ENCODE measurements around the gene CCDC77. TPM values are rescaled to one million over a fixed set of nuclear protein-coding genes. Genes with fewer than 3 reads are reported as not detected.

Gene CCDC77
- total and polyA plus RNA-seq, 10 of the 15 experiments (the other 5 are each of a cell fraction or from before 2014, with no cell fraction given) = 8.8 to 22.5 (median 15.8) TPM

- peaks cover 0 to 4% of the 10 kb centered on the region in 2 experiments; a peak in 2 of 4 replicates for H3K27me3 ChIP-seq (replicated peaks in 1 of 2; ENCODE audit: control insufficient read depth in 2 of 2, insufficient read depth in 2 of 2, low read length in 1 of 2)
- H3K4me3 ChIP-seq = no peak overlapping the region
- FAIRE-seq (no peak), ATAC-seq (peak; percentile 92), DNase-seq (ENCODE audit: low read depth, low spot score) (no peak)
- H3K9ac ChIP-seq (ENCODE audit: control insufficient read depth, insufficient read depth, low read length) = no peak overlapping the region
- no peaks in the 10 kb centered on the region for H3K79me2 ChIP-seq (ENCODE audit: control insufficient read depth, insufficient read depth, low read length)
- TF ChIP-seq SREBF1 (IDR thresholded peaks at IDR 0.05; ENCODE audit: low read length) (no peak), NRF1 (conservative IDR thresholded peaks at IDR 0.05; ENCODE audit: low read depth, low read length) (no peak), PKNOX1 (IDR thresholded peaks at IDR 0.05) (no peak), FOXM1 (IDR thresholded peaks at IDR 0.05; ENCODE audit: low read depth, low read length) (no peak; the same call in 1 of the 2 replicates), SMARCA5 (IDR thresholded peaks at IDR 0.05) (peak; percentile 45; the same call in 1 of the 2 replicates), KLF5 (IDR thresholded peaks at IDR 0.05; ENCODE audit: partially characterized antibody) (no peak), NBN (IDR thresholded peaks at IDR 0.05) (no peak), MEF2B (IDR thresholded peaks at IDR 0.05; ENCODE audit: partially characterized antibody, poor library complexity, severe bottlenecking) (no peak), CTCF (IDR thresholded peaks at IDR 0.05 in 2 of 3, conservative IDR thresholded peaks at IDR 0.05 in 1 of 3; ENCODE audit: control insufficient read depth in 2 of 3, extremely low read depth in 1 of 3, insufficient read depth in 1 of 3, low read depth in 3 of 3, low read length in 3 of 3) (peak in 2 of 3 experiments; percentile 44 to 65; a peak in 4 of 6 replicates), ZSCAN29 (IDR thresholded peaks at IDR 0.05) (no peak), NR2F1 (conservative IDR thresholded peaks at IDR 0.05) (no peak)
- ChIA-PET RAD21 (ENCODE audit: unreplicated experiment) (interaction anchor here (0.6 to 1.0 kb wide), 4 partner anchors 52 to 642 kb away, joined by 3 to 5 read pairs (median 3); partner anchors contain the start of gene CCDC77), CTCF (interaction anchor here (0.6 to 6.4 kb wide), 26 partner anchors 10 to 691 kb away, joined by 3 to 55 read pairs (median 4); partner anchors contain the start of genes CCDC77 and KDM5A), SMC1A (ENCODE audit: uncharacterized antibody, unreplicated experiment) (interaction anchor here (0.6 to 1.4 kb wide), 5 partner anchors 9 to 494 kb away, joined by 3 to 6 read pairs (median 3); no protein-coding TSS in a partner anchor), POLR2A (no interaction called here)
- 44% methylated on average over 9 of the region's 25 CpGs for WGBS (ENCODE audit: insufficient coverage, insufficient replicate concordance, low lambda C conversion rate, missing lambda C conversion rate)
- H4K20me1 ChIP-seq (ENCODE audit: control insufficient read depth, insufficient read depth) = no peaks in the 10 kb centered on the region
- no peak overlapping the region for H3K27ac ChIP-seq (ENCODE audit: control insufficient read depth, insufficient read depth)
- no peak overlapping the region; the same call in 1 of the 2 replicates for H2AFZ ChIP-seq (ENCODE audit: control insufficient read depth, low read depth, low read length)
- intact Hi-C loops (cut with micrococcal nuclease; ENCODE audit: unreplicated experiment) (loop anchor here (2.0 kb wide), 1 partner anchor 94 kb away; no protein-coding TSS in a partner anchor), in situ Hi-C loops (cut with MboI) (no loop called here)
- H3K36me3 ChIP-seq (ENCODE audit: control insufficient read depth in 2 of 2, insufficient read depth in 2 of 2, low read length in 1 of 2) = no peaks in the 10 kb centered on the region
- no peaks in the 10 kb centered on the region for H3K4me1 ChIP-seq (ENCODE audit: control insufficient read depth, insufficient read depth, low read length)
- H3K9me3 ChIP-seq (replicated peaks; ENCODE audit: control insufficient read depth, insufficient read depth, low read length) = no peaks in the 10 kb centered on the region
- H3K4me2 ChIP-seq (ENCODE audit: control insufficient read depth, insufficient read depth) = 0 out of 2 replicates have a peak overlapping the region, but pooled peaks have one; percentile 43
- no TSS peak for BruUV-seq (replicated peaks)
These were observed 51.3 kb downstream of the CCDC77 start for GRCh38 chr12:452667-453210.

Measured in GM12878 (cell line).